ENCODE results near the gene SLAMF1.
A peak's percentile ranks its signal among the peaks of the same experiment; 100 is the strongest.

- TF ChIP-seq, protein P1, sequence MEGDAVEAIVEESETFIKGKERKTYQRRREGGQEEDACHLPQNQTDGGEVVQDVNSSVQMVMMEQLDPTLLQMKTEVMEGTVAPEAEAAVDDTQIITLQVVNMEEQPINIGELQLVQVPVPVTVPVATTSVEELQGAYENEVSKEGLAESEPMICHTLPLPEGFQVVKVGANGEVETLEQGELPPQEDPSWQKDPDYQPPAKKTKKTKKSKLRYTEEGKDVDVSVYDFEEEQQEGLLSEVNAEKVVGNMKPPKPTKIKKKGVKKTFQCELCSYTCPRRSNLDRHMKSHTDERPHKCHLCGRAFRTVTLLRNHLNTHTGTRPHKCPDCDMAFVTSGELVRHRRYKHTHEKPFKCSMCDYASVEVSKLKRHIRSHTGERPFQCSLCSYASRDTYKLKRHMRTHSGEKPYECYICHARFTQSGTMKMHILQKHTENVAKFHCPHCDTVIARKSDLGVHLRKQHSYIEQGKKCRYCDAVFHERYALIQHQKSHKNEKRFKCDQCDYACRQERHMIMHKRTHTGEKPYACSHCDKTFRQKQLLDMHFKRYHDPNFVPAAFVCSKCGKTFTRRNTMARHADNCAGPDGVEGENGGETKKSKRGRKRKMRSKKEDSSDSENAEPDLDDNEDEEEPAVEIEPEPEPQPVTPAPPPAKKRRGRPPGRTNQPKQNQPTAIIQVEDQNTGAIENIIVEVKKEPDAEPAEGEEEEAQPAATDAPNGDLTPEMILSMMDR (IDR thresholded peaks at IDR 0.05), result peak; percentile 92
- TF ChIP-seq EZH2 (IDR thresholded peaks at IDR 0.05; ENCODE audit: borderline replicate concordance, insufficient read depth, low read depth, low read length, poor library complexity, severe bottlenecking), result no peak
Observed at GRCh38 chr1:160681066-160681890, 34.4 kb upstream of the SLAMF1 start.
